Central memory CD8-positive, alpha-beta T cell (primary cell): ENCODE results near the gene PPOX.

Experiments used
- ATAC-seq: fragments of 150-1000 bp; cut with Tn5 transposase; replicated peaks from 2 replicates; pipeline ENCODE4 v1.10.0; 2022; ENCODE audit warnings: mild to moderate bottlenecking, moderate FRiP score, moderate number of reproducible peaks; ENCODE audit not compliant: poor library complexity, severe bottlenecking; ENCODE audit errors: extremely low read depth
- DNase-seq, 2 donors: peaks; one replicate each; pipeline ENCODE4 v3.0.0; 2021; ENCODE audit warnings: low spot score in 2 of 2
- H3K27ac Mint-ChIP-seq: one replicate; pipeline ENCODE4 v1.8.0; 2022; ENCODE audit warnings: low read depth, mild to moderate bottlenecking, moderate library complexity, mixed read lengths
- H3K27me3 Mint-ChIP-seq: one replicate; pipeline ENCODE4 v1.8.0; 2022; ENCODE audit warnings: mixed read lengths
- H3K36me3 Mint-ChIP-seq: one replicate; pipeline ENCODE4 v1.8.0; 2022; ENCODE audit warnings: mild to moderate bottlenecking, moderate library complexity, mixed read lengths; ENCODE audit not compliant: insufficient read depth
- H3K4me1 Mint-ChIP-seq: one replicate; pipeline ENCODE4 v1.8.0; 2022; ENCODE audit warnings: mixed read lengths
- H3K4me3 Mint-ChIP-seq: one replicate; pipeline ENCODE4 v1.8.0; 2022; ENCODE audit warnings: mild to moderate bottlenecking, moderate library complexity, mixed read lengths
- H3K9me3 Mint-ChIP-seq: one replicate; pipeline ENCODE4 v1.8.0; 2022; ENCODE audit warnings: mixed read lengths

PPOX gene

DNA sequence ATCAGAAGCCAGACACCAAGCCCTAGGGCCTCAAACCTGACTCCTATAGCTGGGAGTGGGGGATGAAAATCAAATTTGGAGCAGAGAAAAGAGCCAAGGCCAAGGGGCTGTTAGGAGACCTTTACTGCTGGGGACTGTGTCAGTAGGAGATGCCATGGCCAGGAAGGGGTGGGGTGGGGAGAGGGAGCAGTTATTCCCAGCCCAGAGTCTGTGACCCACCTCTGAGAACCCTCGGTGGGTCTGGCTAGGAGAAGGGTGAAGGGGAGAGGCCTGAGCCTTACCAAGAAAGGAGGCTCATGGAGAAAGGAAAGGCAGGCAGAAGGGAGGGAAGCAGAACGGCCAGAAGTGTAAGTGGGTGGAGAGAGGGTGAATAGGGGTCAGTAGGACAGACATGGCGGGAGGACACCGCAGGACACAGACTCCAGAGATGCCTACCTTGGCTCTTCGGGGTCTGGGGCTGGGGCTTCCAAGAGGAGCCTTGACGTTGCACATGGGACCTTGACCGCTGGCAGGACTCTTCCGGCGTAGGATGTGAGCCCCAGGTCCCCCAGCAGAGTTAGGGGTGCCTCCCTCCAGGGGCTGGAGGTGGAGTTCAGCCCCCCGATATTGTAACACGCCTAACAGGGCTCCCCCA, 31.5 kb downstream of the PPOX start:
- Mint-ChIP-seq H3K27me3 (no peaks in the 10 kb centered on the region), H3K36me3 (peaks cover 7% of the 10 kb centered on the region), H3K4me1 (peaks cover 55% of the 10 kb centered on the region), H3K4me3 (no peak overlapping the region), H3K27ac (no peak overlapping the region), H3K9me3 (no peaks in the 10 kb centered on the region)
- ATAC-seq, result no peak
- DNase-seq, result no peak

DNA sequence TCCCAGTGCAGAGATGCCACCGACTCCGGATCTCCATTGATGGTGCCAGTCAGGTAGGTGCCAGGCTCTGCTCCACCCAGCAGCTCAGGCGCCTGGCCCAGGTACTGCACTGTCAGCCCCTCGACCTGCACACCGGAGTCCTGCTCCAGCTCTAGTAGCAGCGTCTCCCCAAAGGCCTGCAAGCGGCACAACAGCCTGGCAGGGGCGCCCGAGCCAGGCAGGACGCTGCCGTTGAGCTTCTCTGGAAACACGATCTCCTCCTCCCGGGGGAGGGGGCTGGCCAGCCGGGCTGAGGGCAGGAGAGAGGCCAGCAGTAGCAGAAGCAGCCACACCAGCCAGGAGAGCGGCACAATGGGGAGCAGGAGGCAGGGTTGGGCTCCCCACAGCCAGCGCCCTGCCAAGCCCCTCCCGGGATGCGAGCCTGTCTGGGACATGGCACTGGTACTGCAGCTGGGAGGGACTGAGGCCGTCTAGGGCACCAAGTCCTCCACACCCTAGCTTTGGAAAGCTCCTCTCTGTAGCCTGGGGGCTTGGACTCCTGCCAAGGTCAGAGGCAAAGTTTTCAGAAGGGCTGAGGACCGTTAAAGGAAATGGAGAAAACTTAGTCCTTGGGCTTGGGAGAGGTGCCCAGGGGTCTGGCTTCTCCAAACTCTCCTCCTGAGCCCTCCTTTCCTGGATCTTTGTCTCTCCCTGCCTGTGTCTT, 32.1 kb downstream of the PPOX start:
- DNase-seq (no peak), ATAC-seq (no peak)
- Mint-ChIP-seq H3K36me3 (peaks cover 7% of the 10 kb centered on the region), H3K27ac (no peak overlapping the region), H3K27me3 (no peaks in the 10 kb centered on the region), H3K4me1 (peaks cover 52% of the 10 kb centered on the region), H3K9me3 (no peaks in the 10 kb centered on the region), H3K4me3 (no peak overlapping the region)

DNA sequence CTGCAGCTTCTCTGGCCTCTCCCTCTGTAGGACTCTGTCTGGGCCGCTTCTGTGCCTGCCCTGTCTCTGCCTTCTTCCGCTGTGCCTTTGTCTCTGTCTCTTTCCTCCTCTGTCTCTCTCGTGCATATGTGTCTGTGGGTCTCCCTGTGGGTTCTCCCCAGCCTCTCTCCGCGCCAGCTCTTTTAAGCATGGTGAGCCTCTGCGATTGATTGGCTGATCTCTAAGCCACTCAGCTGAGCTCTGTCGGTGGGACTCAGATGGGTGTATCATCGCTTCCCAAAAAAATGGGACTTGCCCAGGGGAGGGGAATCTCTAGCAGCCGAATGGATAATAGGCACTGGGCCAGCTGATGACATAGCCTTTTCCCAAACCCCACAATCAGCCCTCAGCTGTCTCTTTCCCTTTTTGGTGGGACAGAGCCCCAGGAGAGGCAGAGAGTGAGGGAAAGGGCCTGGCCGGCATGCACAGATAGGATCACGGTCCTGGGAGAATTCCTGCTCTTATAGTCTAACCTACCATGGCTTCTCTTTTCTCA, 32.7 kb downstream of the PPOX start, which contains the start of gene ADAMTS4:
ADAMTS4 (minus strand) TSS at position 158 of the 535 bp plus-strand sequence. CDS start 427 bp downstream, outside the sequence.
- H3K4me3 Mint-ChIP-seq, result no peak within 1 kb of the TSS
- no peak for DNase-seq
- peaks cover 58% of the 10 kb centered on the region for H3K4me1 Mint-ChIP-seq

DNA sequence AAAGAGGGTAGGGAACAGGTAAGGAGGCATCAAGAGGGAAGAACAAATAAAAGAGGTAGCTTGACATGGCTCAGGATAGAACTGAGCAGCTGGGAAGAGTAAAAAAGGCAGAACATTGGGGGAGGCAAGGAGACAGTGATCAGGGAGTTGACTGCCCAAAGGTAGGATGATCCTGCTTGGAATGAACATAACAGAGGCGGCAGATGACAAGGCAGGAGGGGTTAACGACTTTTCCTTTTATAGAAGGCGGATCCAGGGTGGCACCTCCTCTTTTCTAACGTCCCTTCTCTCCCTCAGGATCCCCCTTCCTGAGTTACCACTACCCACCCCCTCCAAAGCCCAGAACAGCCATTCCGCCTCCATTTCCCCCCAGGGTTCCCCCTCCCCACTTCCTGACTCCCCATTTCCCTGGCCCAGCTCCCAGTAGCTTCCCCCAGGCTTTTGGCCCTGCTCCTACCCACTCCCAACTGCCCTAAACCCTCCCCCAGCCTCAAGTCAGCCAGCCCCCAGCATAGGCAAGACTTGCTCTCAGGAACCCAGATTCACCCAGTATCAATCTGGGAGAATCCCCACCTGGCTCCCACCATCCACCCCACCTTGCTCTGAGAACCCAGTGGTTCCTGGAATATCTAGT, 33.4 kb downstream of the PPOX start:
- peak overlapping the region; percentile 73 for H3K27ac Mint-ChIP-seq
- ATAC-seq (no peak), DNase-seq (no peak)
- peaks cover 63% of the 10 kb centered on the region for H3K4me1 Mint-ChIP-seq
- H3K36me3 Mint-ChIP-seq, result peaks cover 17% of the 10 kb centered on the region
- H3K9me3 Mint-ChIP-seq, result no peaks in the 10 kb centered on the region
- H3K27me3 Mint-ChIP-seq, result no peaks in the 10 kb centered on the region
- no peak overlapping the region for H3K4me3 Mint-ChIP-seq

More for the DNA sequence above, 32.7 kb downstream of the PPOX start, which contains the start of gene ADAMTS4:
- no peaks in the 10 kb centered on the region for H3K27me3 Mint-ChIP-seq
- peaks cover 11% of the 10 kb centered on the region for H3K36me3 Mint-ChIP-seq
- no peaks in the 10 kb centered on the region for H3K9me3 Mint-ChIP-seq
- no peak for ATAC-seq
- peak within 1 kb of the TSS; percentile 73 for H3K27ac Mint-ChIP-seq

DNA sequence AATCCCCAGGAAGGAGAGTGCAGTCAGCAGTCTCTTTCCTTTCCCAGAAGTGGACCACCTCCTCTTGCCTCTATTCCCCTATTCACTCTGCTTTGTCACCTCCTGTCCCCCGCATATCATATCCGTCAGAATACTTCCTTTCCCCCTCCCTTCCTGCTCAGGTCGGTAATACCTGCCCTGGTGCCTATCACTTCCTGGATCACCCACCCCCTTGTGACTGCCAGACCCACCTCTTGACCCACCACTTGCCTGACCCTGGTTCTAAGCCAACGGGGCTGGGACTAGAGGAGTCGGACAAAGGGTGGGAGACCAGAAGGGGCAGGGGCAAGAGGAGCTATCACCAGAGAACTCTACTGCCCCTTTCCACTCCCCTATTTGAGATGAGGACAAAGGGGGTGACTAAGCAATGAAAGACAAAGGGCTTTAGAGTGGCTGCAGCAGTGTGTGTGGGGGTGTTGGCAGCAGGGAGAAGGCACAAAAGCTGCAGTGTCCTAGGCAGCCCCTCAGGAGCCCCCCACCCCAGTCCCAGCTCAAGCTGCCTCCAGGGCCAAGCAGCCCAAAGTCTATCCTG, 34.3 kb downstream of the PPOX start:
- H3K4me3 Mint-ChIP-seq, result peak overlapping the region; percentile 91
- no peaks in the 10 kb centered on the region for H3K9me3 Mint-ChIP-seq
- ATAC-seq, result no peak
- peak overlapping the region; percentile 96 for H3K27ac Mint-ChIP-seq
- peaks cover 60% of the 10 kb centered on the region for H3K4me1 Mint-ChIP-seq
- peaks cover 17% of the 10 kb centered on the region for H3K36me3 Mint-ChIP-seq
- no peak for DNase-seq
- H3K27me3 Mint-ChIP-seq, result no peaks in the 10 kb centered on the region

DNA sequence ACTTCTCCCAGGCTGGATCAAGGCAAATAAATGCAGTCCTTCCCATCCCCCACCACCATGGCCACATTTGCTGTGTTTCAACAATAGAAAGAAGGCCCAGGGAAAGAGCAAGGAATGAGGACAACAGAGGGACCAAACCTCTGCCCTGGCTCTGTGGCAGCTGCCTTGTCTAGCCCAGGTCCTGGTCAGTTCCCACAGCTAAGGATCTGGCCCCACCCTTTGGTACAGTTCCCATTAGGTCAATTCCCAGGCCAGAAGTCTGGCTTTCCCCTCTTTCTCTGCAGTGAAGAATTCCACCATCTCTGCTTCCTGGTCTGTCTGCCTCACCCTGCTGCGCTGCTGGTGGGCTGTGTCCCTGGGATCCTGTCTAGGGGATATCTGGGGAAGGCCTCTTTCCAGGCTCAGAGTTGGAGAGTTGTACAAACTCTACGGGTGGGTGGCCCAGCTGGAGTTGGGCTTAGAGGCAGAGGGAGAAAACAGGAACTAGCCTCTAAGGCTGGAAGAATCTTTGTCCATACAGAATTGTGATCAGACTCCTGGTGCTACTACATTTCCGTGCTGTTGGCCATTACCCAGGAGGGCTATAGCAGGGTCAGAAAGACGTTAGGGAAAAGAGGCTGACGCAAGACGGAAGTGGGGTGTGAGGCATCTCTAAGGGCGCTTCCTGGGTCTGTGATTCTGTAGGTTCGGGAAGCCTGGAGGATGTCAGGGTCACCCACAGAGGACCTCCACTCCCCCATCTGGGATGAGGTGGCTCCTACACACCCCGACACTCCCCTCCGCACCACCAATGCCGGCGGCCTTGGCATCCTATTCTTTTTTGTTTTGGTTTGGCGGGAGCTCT, 35.0 kb downstream of the PPOX start:
- DNase-seq (no peak), ATAC-seq (no peak)
- Mint-ChIP-seq H3K4me1 (peaks cover 60% of the 10 kb centered on the region), H3K9me3 (no peaks in the 10 kb centered on the region), H3K36me3 (peaks cover 17% of the 10 kb centered on the region), H3K27ac (peak overlapping the region; percentile 96), H3K27me3 (no peaks in the 10 kb centered on the region), H3K4me3 (peak overlapping the region; percentile 91)

DNA sequence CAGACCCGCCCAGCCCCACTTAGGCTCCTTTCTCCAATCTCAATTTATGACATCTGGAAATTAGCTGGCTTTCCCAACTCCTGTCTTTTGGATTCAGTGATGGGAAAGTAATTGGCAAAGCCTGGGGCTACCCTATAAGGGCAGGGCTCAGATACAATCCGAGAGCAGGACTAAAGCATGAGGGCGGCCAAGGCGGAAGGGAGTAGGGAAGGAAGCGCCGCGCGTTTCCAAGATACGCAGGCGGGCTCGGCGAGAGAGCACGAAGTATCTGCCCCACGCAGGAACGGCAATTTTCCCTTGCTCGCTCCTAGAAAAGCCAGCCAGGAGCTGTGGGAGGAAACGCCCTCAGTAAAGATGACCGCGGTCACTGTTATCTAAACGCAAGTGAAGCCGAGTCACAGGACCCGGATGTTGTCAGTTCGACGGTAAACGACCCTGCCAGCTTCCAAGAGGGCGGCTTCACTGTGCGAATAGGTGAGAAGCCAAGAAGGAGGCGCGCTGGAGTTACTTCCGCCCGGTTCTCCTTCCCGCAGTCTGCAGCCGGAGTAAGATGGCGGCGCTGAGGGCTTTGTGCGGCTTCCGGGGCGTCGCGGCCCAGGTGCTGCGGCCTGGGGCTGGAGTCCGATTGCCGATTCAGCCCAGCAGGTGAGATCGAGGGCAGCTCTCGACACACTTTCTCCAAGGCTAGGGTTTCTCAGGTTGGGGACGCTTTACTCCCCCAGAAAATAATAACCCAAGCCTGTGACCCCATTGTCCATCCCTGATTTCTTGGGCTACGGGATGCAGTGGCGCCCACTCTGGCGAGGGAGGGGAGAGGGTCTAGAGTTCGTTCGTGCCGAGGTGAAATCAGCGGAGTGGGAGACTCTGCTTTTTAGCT, 35.8 kb downstream of the PPOX start, which contains the start of gene NDUFS2:
NDUFS2 (plus strand) TSS at position 532 of the 877 bp plus-strand sequence; CDS start at position 551, 19 bp downstream.
- Mint-ChIP-seq H3K4me3 (peak within 1 kb of the TSS; percentile 91), H3K27ac (peak within 1 kb of the TSS; percentile 96), H3K36me3 (peaks cover 23% of the 10 kb centered on the region), H3K9me3 (no peaks in the 10 kb centered on the region), H3K27me3 (no peaks in the 10 kb centered on the region), H3K4me1 (peaks cover 62% of the 10 kb centered on the region)
- peak; percentile 100 for ATAC-seq
- peak; percentile 81 to 91 for DNase-seq

DNA sequence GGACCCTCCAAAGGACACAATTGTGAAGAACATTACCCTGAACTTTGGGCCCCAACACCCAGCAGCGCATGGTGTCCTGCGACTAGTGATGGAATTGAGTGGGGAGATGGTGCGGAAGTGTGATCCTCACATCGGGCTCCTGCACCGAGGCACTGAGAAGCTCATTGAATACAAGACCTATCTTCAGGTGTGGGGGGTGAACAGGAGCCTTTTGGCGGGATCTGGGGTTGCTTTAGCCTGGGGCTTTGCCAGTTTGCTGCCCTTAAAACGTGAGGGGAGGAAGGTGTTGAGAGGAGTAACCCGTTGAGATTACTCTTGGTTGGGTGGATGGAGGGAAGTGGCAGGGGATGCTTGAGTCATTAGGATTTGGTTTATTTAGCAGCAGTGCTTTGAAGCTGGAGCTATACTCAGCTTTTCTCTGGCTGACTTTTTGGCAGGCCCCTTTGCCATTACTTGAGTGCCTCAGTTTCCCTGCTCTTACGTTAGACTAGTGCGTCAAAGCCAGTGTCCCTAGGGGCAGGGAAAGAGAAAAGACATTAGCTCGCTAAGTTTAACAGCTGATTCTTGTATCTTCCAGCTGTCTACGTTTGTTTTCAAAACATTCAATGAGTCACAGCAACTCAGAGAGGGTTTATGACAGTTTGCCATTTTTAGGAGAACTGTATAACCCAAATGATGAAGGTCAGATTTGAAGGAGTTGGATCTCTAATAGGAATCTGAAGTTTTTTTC, 40.4 kb downstream of the PPOX start:
- H3K4me1 Mint-ChIP-seq, result peaks cover 50% of the 10 kb centered on the region
- DNase-seq (no peak), ATAC-seq (no peak)
- H3K9me3 Mint-ChIP-seq, result no peaks in the 10 kb centered on the region
- H3K27me3 Mint-ChIP-seq, result no peaks in the 10 kb centered on the region
- peaks cover 60% of the 10 kb centered on the region for H3K36me3 Mint-ChIP-seq
- no peak overlapping the region for H3K4me3 Mint-ChIP-seq
- no peak overlapping the region for H3K27ac Mint-ChIP-seq

DNA sequence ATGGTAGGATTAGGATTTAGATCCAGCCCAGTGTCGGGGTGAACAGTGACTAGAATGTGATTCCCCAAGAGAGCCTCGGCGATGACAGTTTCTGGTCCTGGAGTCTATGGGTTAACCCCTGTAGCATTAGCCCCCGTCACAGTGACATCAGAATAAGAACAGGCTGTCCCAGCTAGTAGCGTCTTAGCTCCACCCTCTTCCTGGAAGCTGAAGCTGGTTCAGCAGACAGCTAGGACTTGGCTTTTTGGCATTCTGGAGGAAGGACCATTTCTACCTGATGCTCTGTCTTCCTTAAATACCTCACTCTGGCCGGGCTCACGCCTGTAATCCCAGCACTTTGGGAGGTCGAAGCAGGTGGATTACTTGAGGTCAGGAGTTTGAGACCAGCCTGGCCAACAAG, 40.9 kb downstream of the PPOX start:
- ATAC-seq, result no peak
- peaks cover 62% of the 10 kb centered on the region for H3K36me3 Mint-ChIP-seq
- H3K4me1 Mint-ChIP-seq, result peaks cover 44% of the 10 kb centered on the region
- no peaks in the 10 kb centered on the region for H3K9me3 Mint-ChIP-seq
- H3K27me3 Mint-ChIP-seq, result no peaks in the 10 kb centered on the region
- H3K4me3 Mint-ChIP-seq, result no peak overlapping the region
- no peak for DNase-seq
- no peak overlapping the region for H3K27ac Mint-ChIP-seq

DNA sequence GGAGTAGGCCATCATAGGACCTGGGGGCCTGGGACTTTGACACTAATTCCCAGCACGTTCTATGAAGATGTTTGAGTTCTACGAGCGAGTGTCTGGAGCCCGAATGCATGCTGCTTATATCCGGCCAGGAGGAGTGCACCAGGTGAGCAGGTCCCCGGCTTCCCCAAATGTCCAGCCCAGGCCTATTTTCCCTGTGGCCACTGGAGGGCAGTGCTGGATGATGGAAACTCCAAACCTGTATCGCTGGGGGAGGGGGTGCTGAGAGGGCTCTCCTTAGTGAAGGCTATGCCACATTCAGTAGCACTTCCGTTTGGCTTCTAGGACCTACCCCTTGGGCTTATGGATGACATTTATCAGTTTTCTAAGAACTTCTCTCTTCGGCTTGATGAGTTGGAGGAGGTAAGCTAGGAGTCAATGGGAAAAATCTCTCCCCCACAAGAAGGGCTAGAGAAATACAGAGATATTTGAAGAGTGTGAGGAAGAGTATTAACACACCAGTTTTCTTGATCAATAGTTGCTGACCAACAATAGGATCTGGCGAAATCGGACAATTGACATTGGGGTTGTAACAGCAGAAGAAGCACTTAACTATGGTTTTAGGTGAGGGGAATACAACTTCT, 43.7 kb downstream of the PPOX start:
- Mint-ChIP-seq H3K27ac (peak overlapping the region; percentile 30), H3K36me3 (peaks cover 76% of the 10 kb centered on the region), H3K4me1 (peaks cover 27% of the 10 kb centered on the region), H3K27me3 (no peaks in the 10 kb centered on the region), H3K4me3 (no peak overlapping the region), H3K9me3 (no peaks in the 10 kb centered on the region)
- DNase-seq (peak; percentile 46 to 55), ATAC-seq (peak; percentile 68)
